AG04450 (cell line): Measurements from ENCODE around the gene ZNFX1. TPM values are rescaled to one million over a fixed set of nuclear protein-coding genes. Genes with fewer than 3 reads are reported as not detected.
"Not testable (repeated sequence)": the region's sequence is repeated elsewhere in the genome, so short reads cannot be mapped to it uniquely, and the experiment has no call there.

Source experiments
- CTCF ChIA-PET: fragments of 300-600, 350-600 bp; formaldehyde crosslinking; extraction: SDS; loops from one replicate; lab custom pipeline; 2022; ENCODE audit warnings: antibody characterized with exemption, inconsistent platforms; lab: Charles Lee
- POLR2A ChIA-PET: fragments of 350-600 bp; formaldehyde crosslinking; extraction: SDS; loops from one replicate; lab custom pipeline; 2021; ENCODE audit warnings: antibody characterized with exemption, inconsistent platforms; lab: Yijun Ruan, JAX
- DNase-seq: peaks from one replicate; pipeline ENCODE4 v3.0.0-alpha.2; 2011; ENCODE audit warnings: low read depth, low spot score
- H3K27ac ChIP-seq: one replicate; pipeline ENCODE4 v1.5.1; 2012; ENCODE audit warnings: low read depth, low read length, control low read depth
- H3K27me3 ChIP-seq: one replicate; pipeline ENCODE4 v1.6.0; 2012; ENCODE audit warnings: low read length; ENCODE audit not compliant: control insufficient read depth, insufficient read depth
- H3K4me3 ChIP-seq: 2 replicates; pipeline ENCODE4 v1.5.1; 2011; ENCODE audit warnings: mild to moderate bottlenecking, low read depth, low read length, control low read depth
- H3K9me3 ChIP-seq: 2 replicates; pipeline ENCODE4 v1.5.1; 2012; ENCODE audit warnings: low read length; ENCODE audit not compliant: control insufficient read depth, insufficient read depth
- polyA plus RNA-seq: library from polyadenylated mRNA; depleted of rRNA; stranded (reverse); fragments of >200 nt; gene quantifications from 2 replicates; pipeline ENCODE4 v1.2.3, GENCODE V29; 2011
- TF ChIP-seq, protein P1 (sequence below): IDR thresholded peaks from 2 replicates; pipeline ENCODE4 v1.5.1; 2011; ENCODE audit warnings: low read depth, low read length, control low read depth, inconsistent platforms

Gene ZNFX1
- polyA plus RNA-seq, 1 experiment, result 9.6 TPM

- DNase-seq, result no peak
- TF ChIP-seq, protein P1, sequence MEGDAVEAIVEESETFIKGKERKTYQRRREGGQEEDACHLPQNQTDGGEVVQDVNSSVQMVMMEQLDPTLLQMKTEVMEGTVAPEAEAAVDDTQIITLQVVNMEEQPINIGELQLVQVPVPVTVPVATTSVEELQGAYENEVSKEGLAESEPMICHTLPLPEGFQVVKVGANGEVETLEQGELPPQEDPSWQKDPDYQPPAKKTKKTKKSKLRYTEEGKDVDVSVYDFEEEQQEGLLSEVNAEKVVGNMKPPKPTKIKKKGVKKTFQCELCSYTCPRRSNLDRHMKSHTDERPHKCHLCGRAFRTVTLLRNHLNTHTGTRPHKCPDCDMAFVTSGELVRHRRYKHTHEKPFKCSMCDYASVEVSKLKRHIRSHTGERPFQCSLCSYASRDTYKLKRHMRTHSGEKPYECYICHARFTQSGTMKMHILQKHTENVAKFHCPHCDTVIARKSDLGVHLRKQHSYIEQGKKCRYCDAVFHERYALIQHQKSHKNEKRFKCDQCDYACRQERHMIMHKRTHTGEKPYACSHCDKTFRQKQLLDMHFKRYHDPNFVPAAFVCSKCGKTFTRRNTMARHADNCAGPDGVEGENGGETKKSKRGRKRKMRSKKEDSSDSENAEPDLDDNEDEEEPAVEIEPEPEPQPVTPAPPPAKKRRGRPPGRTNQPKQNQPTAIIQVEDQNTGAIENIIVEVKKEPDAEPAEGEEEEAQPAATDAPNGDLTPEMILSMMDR, result no peak
- no peaks in the 10 kb centered on the region for H3K9me3 ChIP-seq
- H3K27me3 ChIP-seq, result no peaks in the 10 kb centered on the region
- no peak overlapping the region for H3K4me3 ChIP-seq
- H3K27ac ChIP-seq, result no peak overlapping the region
- CTCF ChIA-PET, result interaction anchor here (2.0 kb wide), 1 partner anchor 12 kb away, joined by 8 read pairs; no protein-coding TSS in a partner anchor
- POLR2A ChIA-PET, result no interaction called here
Observed at GRCh38 chr20:49228676-49229075, 49.2 kb downstream of the ZNFX1 start.

DNA sequence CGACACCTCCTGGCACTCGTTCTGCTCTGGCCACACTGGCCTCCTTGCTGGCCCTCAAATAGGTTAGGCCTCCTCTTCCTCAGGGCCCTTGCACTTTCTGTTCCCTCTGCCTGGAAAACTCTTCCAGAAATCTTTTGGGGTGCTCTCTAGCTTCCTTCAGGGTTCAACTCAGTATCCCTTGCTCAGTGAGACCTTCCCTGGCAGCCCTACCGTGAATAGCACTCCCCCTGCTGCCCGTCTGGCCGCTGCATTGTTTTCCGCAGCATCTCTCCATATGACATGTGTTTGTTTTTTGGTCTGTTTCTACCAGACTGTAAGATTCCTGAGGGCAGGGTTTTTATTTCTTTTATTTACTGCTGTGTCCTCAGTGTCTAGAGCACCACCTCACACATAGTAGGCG is 52.0 kb downstream of the ZNFX1 start:
- TF ChIP-seq, protein P1, result no peak
- no peak overlapping the region for H3K4me3 ChIP-seq
- H3K27ac ChIP-seq, result no peak overlapping the region
- no peaks in the 10 kb centered on the region for H3K27me3 ChIP-seq
- POLR2A ChIA-PET, result no interaction called here
- CTCF ChIA-PET, result interaction anchor here (0.7 kb wide), 1 partner anchor 50 kb away, joined by 5 read pairs; no protein-coding TSS in a partner anchor
- H3K9me3 ChIP-seq, result no peaks in the 10 kb centered on the region
- DNase-seq, result no peak

DNA sequence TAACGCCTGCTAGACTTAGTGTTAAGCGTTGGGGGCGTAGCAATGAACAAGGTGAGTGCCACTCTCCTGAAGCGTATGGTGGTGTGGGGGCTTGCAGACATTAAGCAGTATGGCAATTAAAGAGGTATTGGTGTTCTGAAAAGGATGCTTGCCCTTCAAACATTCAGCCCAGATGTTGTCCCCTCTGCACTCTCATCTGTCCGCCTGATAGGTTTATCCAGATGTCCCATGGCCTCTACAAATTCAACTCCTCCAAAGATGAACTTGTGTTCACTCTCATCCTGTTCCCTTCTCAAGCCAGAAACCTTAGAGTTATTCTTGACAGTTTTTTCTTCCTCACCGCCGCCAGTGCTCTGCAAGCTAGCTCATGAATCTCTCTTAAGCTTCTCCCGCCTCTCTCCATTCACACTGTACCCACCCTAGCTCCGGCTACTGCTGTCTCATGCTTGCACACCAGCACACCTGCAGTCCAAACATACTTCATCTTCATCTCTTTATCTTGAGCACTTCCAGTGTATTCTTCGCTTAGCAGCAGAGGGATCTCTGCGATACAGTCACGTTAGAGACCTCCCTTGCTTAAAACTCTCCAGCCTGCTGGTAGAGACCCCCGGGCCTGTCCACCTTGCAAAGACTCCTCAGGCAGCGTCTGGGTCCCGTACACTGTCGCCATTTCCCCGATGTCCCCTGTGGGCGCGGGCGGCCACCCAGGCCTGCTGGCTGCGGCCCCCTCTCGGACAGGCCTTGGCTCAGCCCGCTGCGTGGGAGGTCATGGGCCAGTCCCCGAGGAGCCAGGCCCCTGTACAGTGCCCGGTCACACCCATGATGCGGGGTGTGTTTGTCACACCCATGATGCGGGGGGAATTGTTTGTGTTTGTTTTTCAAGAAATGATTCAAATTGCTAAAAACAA is 57.7 kb downstream of the ZNFX1 start:
- POLR2A ChIA-PET, result no interaction called here
- Histone ChIP-seq H3K9me3 (no peaks in the 10 kb centered on the region; the same call in 1 of the 2 replicates), H3K4me3 (peak overlapping the region; percentile 98), H3K27ac (no peak overlapping the region), H3K27me3 (no peaks in the 10 kb centered on the region)
- no peak for DNase-seq
- CTCF ChIA-PET, result interaction anchor here (6.7 kb wide), 1 partner anchor 85 kb away, joined by 221 read pairs; no protein-coding TSS in a partner anchor
- TF ChIP-seq, protein P1, result no peak

DNA sequence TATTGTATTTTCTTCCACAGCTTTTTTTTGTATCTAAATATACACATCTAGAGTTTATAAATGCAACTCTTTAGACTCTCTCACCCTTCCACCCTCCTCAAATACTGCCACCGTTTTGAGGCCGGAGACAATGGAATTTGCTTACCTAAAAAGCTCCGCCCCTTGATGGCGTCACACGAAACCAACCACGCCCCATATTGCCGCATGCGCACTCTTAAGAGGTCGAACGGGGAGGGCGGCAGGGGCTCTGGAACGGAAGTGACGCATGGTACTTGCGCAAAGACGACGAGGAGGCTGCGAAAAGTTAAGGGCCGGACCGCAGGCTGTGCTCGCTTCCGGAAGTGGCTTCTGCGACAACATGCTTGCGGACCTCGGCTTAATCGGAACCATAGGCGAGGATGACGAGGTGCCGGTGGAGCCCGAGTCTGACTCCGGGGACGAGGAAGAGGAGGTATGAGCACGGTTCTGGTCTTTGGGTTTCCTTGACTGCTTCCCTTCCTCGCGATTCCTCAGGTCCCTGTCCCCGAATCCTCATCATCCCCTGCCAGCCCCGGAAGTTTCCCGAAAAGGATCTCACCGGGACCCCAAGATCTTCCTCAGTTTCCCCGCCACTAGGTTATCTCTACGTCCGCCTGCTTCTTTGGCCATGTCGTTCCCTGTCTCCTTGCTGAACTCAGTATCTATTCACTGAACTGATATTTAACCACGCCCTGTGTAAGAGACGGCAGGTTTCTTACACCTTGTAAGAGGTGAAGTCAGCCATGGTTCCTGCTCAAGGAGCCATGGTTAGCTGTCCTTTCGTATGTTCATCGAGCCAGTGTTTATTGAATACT is 58.5 kb downstream of the ZNFX1 start, which contains the start of gene DDX27:
TSS of gene DDX27 (plus strand) at position 326 of the 833 bp plus-strand sequence. CDS start at position 359, 33 bp downstream.
- CTCF ChIA-PET, result interaction anchor here (0.6 to 6.7 kb wide), 10 partner anchors 12 to 584 kb away, joined by 3 to 221 read pairs (median 4); no protein-coding TSS in a partner anchor
- Histone ChIP-seq H3K9me3 (no peaks in the 10 kb centered on the region; the same call in 1 of the 2 replicates), H3K27ac (peak within 1 kb of the TSS; percentile 78), H3K4me3 (peak within 1 kb of the TSS; percentile 98), H3K27me3 (no peaks in the 10 kb centered on the region)
- TF ChIP-seq, protein P1, result no peak
- peak; percentile 98 for DNase-seq
- POLR2A ChIA-PET, result interaction anchor here (0.6 to 1.0 kb wide), 10 partner anchors 26 to 1896 kb away, joined by 3 to 9 read pairs (median 4); partner anchors contain the start of gene ZNFX1

DNA sequence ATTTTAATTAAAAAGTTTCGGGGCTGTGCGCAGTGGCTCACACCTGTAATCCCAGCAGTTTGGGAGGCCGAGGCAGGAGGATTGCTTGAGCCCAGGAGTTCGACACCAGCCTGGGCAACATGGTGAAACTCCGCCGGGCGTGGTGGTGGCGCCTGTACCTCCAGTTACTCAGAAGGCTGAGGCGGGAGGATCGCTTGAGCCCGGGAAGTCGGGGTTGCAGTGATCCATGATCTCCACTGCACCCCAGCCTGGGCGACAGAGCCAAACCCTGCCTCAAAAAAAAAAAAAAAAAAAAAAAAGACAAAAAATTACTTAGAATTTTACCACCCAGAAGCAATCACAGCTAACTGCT is 59.1 kb downstream of the ZNFX1 start:
- CTCF ChIA-PET, result interaction anchor here (0.6 to 6.7 kb wide), 10 partner anchors 12 to 583 kb away, joined by 3 to 221 read pairs (median 4); no protein-coding TSS in a partner anchor
- DNase-seq, result not testable (repeated sequence)
- H3K27ac ChIP-seq, result peak overlapping the region; percentile 47

More for the DNA sequence above, 59.1 kb downstream of the ZNFX1 start:
- peak overlapping the region; percentile 20; the same call in 1 of the 2 replicates for H3K4me3 ChIP-seq
- not testable (repeated sequence) for H3K27me3 ChIP-seq, H3K9me3 ChIP-seq
- POLR2A ChIA-PET, result interaction anchor here (0.6 to 1.0 kb wide), 10 partner anchors 25 to 1895 kb away, joined by 3 to 9 read pairs (median 4); partner anchors contain the start of gene ZNFX1
